Hepatocyte (in vitro differentiated cells): ENCODE measurements around the gene PARP3. TPM values are rescaled to one million over a fixed set of nuclear protein-coding genes. Genes with fewer than 3 reads are reported as not detected.
A peak's percentile ranks its signal among the peaks of the same experiment; 100 is the strongest.

Experiments used
- DNase-seq: peaks from one replicate; pipeline ENCODE4 v3.0.0-alpha.2; 2016; ENCODE audit warnings: low spot score
- H2AFZ ChIP-seq: fragments of 200-600 bp; sonication (generic); 2 replicates; pipeline ENCODE4 v1.6.0; 2016; ENCODE audit warnings: antibody characterized with exemption, mild to moderate bottlenecking
- H3K27ac ChIP-seq: fragments of 200-600 bp; sonication (generic); 2 replicates; pipeline ENCODE4 v1.5.1; 2016; ENCODE audit warnings: mild to moderate bottlenecking
- H3K27me3 ChIP-seq: fragments of 200-600 bp; sonication (generic); 2 replicates; pipeline ENCODE4 v1.6.1; 2016
- H3K36me3 ChIP-seq: fragments of 200-600 bp; sonication (generic); replicated peaks from 2 replicates; pipeline ENCODE4 v1.5.1; 2016; ENCODE audit warnings: low read depth; ENCODE audit not compliant: insufficient read depth
- H3K4me1 ChIP-seq: fragments of 200-600 bp; sonication (generic); 2 replicates; pipeline ENCODE4 v1.5.1; 2016; ENCODE audit warnings: mild to moderate bottlenecking, moderate library complexity; ENCODE audit not compliant: insufficient read depth
- H3K4me2 ChIP-seq: fragments of 200-600 bp; sonication (generic); 2 replicates; pipeline ENCODE4 v1.6.0; 2016
- H3K4me3 ChIP-seq: fragments of 200-600 bp; sonication (generic); 2 replicates; pipeline ENCODE4 v1.5.1; 2016; ENCODE audit warnings: mild to moderate bottlenecking
- H3K79me2 ChIP-seq: fragments of 200-600 bp; sonication (generic); 2 replicates; pipeline ENCODE4 v1.6.0; 2017; ENCODE audit warnings: mild to moderate bottlenecking
- H3K9me2 ChIP-seq: fragments of 200-600 bp; sonication (generic); replicated peaks from 2 replicates; pipeline ENCODE4 v1.6.0; 2017; ENCODE audit warnings: mild to moderate bottlenecking; ENCODE audit not compliant: insufficient read depth
- H3K9me3 ChIP-seq: fragments of 200-600 bp; sonication (generic); 2 replicates; pipeline ENCODE4 v1.5.1; 2016; ENCODE audit warnings: low read depth, mild to moderate bottlenecking
- H4K20me1 ChIP-seq: fragments of 200-600 bp; sonication (generic); 2 replicates; pipeline ENCODE4 v1.6.0; 2016; ENCODE audit warnings: mild to moderate bottlenecking; ENCODE audit not compliant: insufficient read depth, poor library complexity, severe bottlenecking
- CTCF ChIP-seq: fragments of 200-600 bp; sonication (generic); IDR thresholded peaks from 2 replicates; pipeline ENCODE4 v1.5.1; 2016; ENCODE audit warnings: antibody characterized with exemption, mild to moderate bottlenecking; ENCODE audit not compliant: poor library complexity
- EZH2 ChIP-seq: fragments of 200-600 bp; sonication (generic); IDR thresholded peaks from 2 replicates; pipeline ENCODE4 v1.6.1; 2016; ENCODE audit warnings: antibody characterized with exemption, mild to moderate bottlenecking, borderline replicate concordance
- EZH2phosphoT487 ChIP-seq: fragments of 200-600 bp; sonication (generic); IDR thresholded peaks from one replicate; pipeline ENCODE4 v1.6.1; 2018; ENCODE audit warnings: antibody characterized with exemption, mild to moderate bottlenecking, low read depth, moderate library complexity; ENCODE audit not compliant: unreplicated experiment, severe bottlenecking
- WGBS: methylation state at CpG from one replicate; pipeline ENCODE4 v1.1.6; 2016; ENCODE audit warnings: low lambda C conversion rate; ENCODE audit errors: missing lambda C conversion rate; 5-methylcytosine and 5-hydroxymethylcytosine counted together
- polyA plus RNA-seq: library from polyadenylated mRNA; unstranded; fragments of >200 nt; fragmentation: Nextera tagmentation; extraction: Ambion mirVana; gene quantifications from 2 replicates; pipeline ENCODE4 v1.2.1, GENCODE V29; 2016
- total RNA-seq: library from RNA; depleted of rRNA; stranded (reverse); fragments of >200 nt; gene quantifications from 2 replicates; pipeline ENCODE4 v1.2.3, GENCODE V29; 2014

The PARP3 gene
- total and polyA plus RNA-seq, 2 experiments from 2014 or later, result 9.3 to 10.3 TPM

- Histone ChIP-seq H2AFZ (no peak overlapping the region), H3K27me3 (no peaks in the 10 kb centered on the region), H3K4me1 (peaks cover 31% of the 10 kb centered on the region), H4K20me1 (no peaks in the 10 kb centered on the region), H3K4me3 (no peak overlapping the region), H3K27ac (no peak overlapping the region), H3K79me2 (peaks cover 23% of the 10 kb centered on the region), H3K36me3 (no peaks in the 10 kb centered on the region), H3K4me2 (no peak overlapping the region), H3K9me2 (no peaks in the 10 kb centered on the region), H3K9me3 (no peaks in the 10 kb centered on the region)
- TF ChIP-seq CTCF, result no peak
- no peak for TF ChIP-seq EZH2
- no peak for TF ChIP-seq EZH2phosphoT487
- DNase-seq, result no peak
- 99% methylated on average over 10 of the region's 10 CpGs for WGBS
Measured at GRCh38 chr3:51980253-51980652, 38.1 kb downstream of the PARP3 start.

GRCh38 chr3:51982352-51982837, 40.2 kb downstream of the PARP3 start:
- Histone ChIP-seq H3K4me2 (peak overlapping the region; percentile 78), H3K9me2 (no peaks in the 10 kb centered on the region), H2AFZ (peak overlapping the region; percentile 29), H3K36me3 (no peaks in the 10 kb centered on the region), H3K4me1 (peaks cover 30% of the 10 kb centered on the region), H3K27ac (peak overlapping the region; percentile 97), H3K9me3 (no peaks in the 10 kb centered on the region), H3K79me2 (peaks cover 23% of the 10 kb centered on the region), H3K27me3 (no peaks in the 10 kb centered on the region), H3K4me3 (peak overlapping the region; percentile 37), H4K20me1 (no peaks in the 10 kb centered on the region)
- DNase-seq, result peak; percentile 90
- 10% methylated on average over 4 of the region's 4 CpGs for WGBS
- TF ChIP-seq EZH2phosphoT487, result no peak
- peak; percentile 52 for TF ChIP-seq CTCF

- WGBS, result under 1% methylated on average over 64 of the region's 68 CpGs
- Histone ChIP-seq H3K36me3 (no peaks in the 10 kb centered on the region), H3K9me2 (no peaks in the 10 kb centered on the region), H3K27ac (peak within 1 kb of the TSS; percentile 97), H3K27me3 (no peaks in the 10 kb centered on the region), H2AFZ (peak within 1 kb of the TSS; percentile 42), H3K4me2 (peak within 1 kb of the TSS; percentile 78), H3K79me2 (peaks cover 23% of the 10 kb centered on the region), H3K9me3 (no peaks in the 10 kb centered on the region), H3K4me1 (peaks cover 30% of the 10 kb centered on the region), H4K20me1 (no peaks in the 10 kb centered on the region), H3K4me3 (peak within 1 kb of the TSS; percentile 37)
- TF ChIP-seq CTCF (no peak), EZH2 (no peak), EZH2phosphoT487 (no peak)
- DNase-seq, result peak; percentile 95
Measured at GRCh38 chr3:51982838-51983577, 40.8 kb downstream of the PARP3 start, which contains the start of gene ACY1. Gene ACY1 (plus strand): TSS chr3:51983535. CDS start chr3:51984065, 530 bp downstream.
